Skin epidermis (tissue), 12 donors: ENCODE data around the gene ASCL5.

ENCODE experiments used
- H3K27ac ChIP-seq, 21 experiments: fragments of 200-600 bp; sonication (generic) in 11 of 21; one replicate each; pipeline ENCODE4 v1.5.0; 2020; ENCODE audit warnings: mild to moderate bottlenecking in 3 of 21, inconsistent platforms in 2 of 21, moderate library complexity in 2 of 21
- H3K4me3 ChIP-seq, 7 experiments: fragments of 200-600 bp; sonication (generic) in 2 of 7; one replicate each; pipeline ENCODE4 v1.5.0; 2020; ENCODE audit warnings: inconsistent platforms in 2 of 7, mild to moderate bottlenecking in 2 of 7, moderate library complexity in 1 of 7

ASCL5 gene

DNA sequence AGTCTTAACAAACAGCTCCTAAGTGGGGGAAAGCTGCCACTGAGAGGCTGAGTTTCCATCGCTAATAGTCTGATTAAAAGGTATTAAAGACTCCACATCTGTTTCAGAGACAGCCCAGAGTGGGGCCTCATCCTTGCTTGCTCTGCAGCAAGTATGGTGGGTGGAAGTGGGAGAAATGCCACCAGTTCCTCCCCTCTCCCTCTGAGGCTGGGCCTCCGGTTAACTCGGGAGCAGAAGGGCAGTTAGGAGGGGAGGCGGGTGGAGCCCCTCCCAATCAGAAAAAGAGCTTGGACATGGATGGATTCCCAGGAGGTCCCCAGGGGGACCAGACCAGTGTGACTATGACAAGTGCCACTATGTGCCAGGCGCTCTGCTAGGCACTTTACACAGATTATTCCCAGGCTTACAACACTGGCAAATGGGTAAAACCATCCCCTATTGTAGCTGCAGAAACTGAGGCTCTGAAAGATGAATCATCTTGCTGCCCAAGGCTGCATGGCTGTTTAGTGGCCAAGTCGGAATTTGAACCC lies 11.4 kb upstream of the ASCL5 start:
- Histone ChIP-seq H3K4me3 (no peak overlapping the region), H3K27ac (peak overlapping the region in 6 of 21 experiments; percentile 8 to 74 (median 62))

DNA sequence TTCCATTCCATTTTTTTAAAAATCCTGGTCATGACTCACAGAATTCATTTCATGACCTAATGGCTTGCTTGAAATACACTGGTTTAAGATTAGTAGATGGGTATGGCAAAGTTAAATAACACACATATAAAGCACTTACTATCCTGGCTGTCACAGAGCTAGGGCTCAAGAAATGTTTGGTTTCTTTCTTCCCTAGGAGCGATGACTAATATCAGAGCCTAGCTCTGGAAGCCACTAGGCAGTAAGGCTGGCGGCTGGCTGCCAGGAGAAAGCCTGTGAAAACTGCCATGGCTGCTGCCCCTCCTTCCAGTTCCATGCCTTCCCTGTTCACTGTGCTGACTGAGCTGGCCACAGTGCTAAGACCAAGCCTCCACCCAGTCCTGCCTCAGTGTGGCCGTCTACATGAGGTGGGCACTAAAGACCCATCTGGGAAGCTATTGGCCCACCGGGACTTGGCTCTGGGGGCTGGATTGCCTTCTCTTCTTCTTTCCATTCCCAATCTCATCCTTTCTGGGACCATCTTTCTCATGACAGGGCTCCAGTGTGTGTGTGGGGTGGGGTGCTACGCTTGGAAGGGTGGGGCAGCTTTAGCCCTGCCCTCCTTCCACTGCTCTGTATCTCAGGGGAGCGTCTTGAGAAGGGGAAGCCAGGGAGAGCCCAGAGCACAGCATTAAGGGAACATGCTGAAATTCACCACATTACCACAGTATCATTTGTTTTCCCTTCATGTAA lies 10.8 kb upstream of the ASCL5 start:
- H3K27ac ChIP-seq: peak overlapping the region in 7 of 21 experiments; percentile 33 to 74 (median 58)
- no peak overlapping the region for H3K4me3 ChIP-seq

DNA sequence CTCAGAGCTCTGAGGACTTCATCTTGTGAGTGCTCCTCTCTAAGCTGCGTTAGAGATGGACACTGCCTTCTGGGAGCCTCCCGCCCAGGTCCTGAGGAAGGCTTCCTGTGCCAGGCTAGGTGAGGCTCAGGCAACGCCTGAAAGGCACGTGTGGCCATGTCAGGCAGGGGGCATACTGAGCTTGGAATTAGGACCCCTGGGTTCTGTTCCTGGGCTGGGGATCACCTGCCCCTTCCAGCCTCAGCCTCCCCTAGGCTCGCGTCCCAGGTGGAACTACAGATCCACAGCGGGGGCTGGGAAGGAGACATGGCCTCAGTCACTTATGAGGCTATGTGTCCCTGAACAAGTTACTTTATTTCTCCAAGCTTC lies 10.0 kb upstream of the ASCL5 start:
- H3K4me3 ChIP-seq: no peak overlapping the region
- H3K27ac ChIP-seq: peak overlapping the region in 6 of 21 experiments; percentile 14 to 71 (median 44)

DNA sequence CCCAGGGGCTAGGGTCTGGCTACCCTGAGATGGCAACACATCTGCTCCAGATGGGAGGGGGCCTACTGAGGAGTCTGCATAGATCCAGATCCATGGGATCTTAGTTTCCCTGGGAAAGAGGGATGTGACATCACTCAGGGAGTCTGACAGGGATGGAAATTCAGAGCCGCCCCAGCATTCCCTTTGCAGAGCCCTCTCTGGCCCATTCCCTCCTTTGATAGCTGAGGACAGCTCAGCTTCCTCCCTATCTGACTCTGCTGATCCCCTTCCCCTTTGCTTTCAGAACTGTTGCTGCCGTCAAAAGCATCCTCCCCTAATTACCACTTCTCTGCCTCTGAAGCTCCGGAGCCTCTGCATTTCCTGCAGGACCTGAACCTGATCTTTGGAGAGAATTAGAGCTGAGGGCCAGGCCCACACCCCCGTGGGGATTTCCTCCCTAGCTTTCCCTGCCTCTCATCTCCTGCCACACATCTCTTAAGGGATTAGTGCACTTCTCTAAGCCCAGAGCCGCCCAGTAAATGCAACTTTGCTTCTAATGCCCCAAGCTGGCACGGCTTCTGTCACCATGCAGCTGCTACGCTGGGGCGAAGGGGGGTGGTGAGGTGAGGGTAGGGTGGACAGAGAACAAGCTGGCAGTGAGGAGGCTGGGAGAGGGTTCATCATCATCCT lies 9.5 kb upstream of the ASCL5 start:
- no peak overlapping the region for H3K4me3 ChIP-seq
- peak overlapping the region in 6 of 21 experiments; percentile 14 to 71 (median 44) for H3K27ac ChIP-seq

DNA sequence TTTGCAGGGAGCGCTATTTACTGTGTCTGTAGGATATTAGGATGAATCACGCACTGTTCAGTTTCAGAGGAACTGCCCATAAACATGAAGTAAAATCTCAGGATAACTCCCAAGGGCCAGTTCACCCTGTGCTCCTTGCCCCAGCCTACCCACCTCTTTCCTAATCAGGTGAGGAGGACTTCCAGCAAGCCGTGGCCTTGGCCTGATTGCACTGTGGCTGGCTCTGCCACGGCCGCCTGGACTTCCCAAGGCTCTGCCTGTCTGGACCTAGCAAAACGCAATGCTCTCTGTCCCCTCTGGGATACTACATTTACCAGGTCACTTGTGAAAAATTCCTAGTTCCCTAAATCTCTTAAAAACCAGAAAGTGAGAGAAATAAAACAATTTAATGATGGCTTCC lies 7.4 kb upstream of the ASCL5 start:
- Histone ChIP-seq H3K4me3 (no peak overlapping the region), H3K27ac (no peak overlapping the region)

DNA sequence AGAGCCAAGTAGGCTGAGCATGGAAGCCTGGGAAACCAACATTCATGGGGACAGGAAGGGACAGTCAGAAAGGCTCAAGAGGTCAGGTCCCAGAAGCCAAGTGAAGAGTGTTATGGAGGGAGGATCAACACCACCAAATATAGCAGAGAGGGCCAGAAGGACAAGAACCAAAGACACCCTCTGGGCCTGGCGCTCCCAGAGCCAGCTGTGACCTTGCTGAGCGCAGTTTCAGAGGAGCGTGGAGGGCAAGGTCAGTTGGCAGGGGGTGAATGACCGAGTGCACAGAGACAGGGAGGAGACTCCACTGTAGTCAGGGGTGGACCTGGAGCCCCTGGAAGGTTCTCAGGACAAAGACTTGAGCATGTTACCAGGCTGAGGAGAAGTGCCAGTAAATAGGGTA lies 4.4 kb upstream of the ASCL5 start:
- no peak overlapping the region for H3K27ac ChIP-seq
- no peak overlapping the region for H3K4me3 ChIP-seq

DNA sequence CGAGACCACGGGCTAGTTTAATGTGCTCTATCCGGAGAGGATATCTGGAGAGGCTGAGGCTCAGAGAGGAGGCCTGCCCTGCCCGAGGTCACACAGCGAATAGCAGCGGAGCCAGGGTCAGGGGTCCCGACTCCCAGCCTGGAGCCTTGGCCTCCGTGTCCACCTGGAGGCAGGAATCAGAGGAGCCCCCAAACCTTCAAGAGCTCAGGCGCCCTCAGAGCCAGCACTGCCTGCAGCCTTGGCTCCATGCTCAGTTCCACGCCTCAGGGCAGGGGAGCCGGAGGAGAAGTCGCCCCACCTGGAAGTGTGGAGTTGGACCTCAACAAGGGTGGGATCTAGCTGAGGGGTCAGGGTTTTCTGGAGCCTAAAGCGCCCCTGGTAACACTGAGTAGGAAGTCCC lies 2.0 kb upstream of the ASCL5 start:
- Histone ChIP-seq H3K4me3 (no peak overlapping the region), H3K27ac (no peak overlapping the region)

DNA sequence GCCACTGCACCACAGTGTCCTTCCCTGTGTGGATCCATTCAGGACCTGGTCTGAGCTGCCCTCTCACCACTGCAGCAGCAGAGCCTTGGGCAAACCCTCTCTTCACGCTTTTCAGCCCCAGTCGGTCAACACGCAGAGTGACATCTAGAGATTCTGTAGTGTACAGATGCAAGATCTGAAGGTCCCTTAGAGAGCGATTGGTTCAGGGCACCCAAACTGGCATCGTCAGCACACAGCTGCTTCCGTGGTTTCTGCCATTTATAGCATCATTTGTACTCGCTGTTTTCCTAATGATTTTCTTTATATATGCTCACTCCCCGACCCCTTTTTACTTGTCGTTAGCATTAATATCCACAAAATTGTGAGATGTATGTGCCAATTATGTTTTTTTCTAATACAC lies 1.5 kb upstream of the ASCL5 start:
- H3K4me3 ChIP-seq: no peak overlapping the region
- H3K27ac ChIP-seq: no peak overlapping the region

DNA sequence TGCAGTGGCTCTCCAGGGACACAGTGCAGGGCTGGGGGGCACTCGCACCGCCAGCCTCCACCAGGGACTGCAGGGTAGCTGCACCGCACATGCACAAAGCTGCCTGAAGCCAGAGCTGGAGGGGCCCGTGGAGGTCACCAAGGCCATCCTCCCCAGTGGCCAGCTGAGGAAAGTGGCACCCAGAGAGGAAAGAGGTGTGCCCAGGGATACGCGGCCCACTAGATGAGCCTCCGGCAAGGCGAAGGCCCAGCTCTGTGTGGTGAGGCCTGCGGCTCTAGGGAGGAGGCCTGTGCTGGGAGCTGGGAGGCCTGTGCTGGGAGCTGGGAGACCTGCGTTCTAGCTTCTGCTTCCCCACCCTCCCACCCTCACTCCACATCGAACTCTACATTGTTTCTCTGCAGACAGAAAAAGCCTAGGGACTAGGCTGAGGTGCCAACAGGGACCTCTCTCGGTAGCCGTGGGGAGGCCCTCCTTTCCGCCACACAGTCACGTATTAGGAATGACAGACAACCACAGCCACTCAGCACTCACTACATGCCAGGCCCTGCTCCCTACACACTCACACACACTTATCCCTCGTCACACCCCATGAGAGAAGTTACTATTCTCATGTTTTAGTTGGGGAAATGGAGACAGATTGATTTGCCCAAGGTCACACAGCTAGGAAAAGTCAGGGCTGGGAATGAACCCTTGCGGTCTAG lies 921 bp upstream of the ASCL5 start:
- Histone ChIP-seq H3K27ac (no peak overlapping the region), H3K4me3 (no peak overlapping the region)

DNA sequence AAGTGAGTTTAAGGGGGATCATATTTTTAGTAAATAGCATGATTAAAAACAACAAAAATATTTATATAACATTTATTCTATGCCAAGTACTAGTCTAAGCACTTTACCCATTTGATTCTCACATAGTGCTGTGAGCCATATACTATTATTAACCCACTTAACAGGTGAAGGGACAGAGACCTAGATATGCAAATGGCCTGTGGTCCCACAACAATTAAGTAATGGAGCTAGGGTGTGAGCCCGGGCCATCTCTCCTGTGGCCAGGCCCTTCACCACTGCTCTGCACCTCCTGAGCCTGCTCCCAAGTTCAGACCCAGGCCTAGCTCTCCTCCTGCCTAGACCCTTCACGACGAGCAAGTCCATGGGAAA lies 537 bp downstream of the ASCL5 start:
- no peak overlapping the region for H3K4me3 ChIP-seq
- no peak overlapping the region for H3K27ac ChIP-seq

DNA sequence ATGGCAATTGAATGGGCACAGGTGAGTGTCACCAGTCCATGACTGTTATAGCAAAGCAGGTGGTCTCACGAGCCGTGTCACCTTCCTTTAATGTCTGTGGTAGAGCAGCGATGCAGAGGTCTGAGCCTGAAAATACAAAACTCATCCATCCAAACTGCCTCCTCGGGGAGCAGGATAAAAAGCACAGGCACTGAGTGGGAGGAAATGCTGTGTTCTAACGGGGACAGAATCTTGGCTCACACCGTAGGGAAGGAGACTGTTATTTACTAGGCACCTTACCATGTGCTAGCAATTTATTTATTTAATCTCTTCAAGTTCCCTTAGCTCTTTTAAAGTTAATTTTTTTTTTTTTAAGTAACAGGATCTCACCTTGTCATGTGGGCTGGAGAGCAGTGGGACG lies 1.2 kb downstream of the ASCL5 start:
- Histone ChIP-seq H3K4me3 (no peak overlapping the region), H3K27ac (no peak overlapping the region)

DNA sequence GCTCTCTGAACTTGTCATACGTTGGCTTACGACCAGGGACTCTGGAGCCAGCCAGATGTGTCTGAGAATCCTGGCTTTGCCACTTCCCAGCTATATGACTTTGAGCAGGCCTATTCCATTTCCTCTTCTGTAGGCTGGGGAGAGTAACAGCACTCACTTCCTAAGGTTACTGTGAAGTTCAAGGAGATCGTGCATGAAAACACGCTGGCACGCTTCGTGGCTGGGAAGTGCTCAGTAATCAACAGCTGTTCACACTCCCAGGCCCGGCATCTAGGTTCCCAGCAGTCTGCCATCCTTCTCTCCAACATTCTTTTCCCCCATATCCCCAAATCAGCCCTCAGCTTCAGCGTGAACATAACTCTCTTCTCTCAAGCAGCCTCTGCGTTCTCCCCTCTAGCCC lies 2.0 kb downstream of the ASCL5 start:
- no peak overlapping the region for H3K4me3 ChIP-seq
- no peak overlapping the region for H3K27ac ChIP-seq

DNA sequence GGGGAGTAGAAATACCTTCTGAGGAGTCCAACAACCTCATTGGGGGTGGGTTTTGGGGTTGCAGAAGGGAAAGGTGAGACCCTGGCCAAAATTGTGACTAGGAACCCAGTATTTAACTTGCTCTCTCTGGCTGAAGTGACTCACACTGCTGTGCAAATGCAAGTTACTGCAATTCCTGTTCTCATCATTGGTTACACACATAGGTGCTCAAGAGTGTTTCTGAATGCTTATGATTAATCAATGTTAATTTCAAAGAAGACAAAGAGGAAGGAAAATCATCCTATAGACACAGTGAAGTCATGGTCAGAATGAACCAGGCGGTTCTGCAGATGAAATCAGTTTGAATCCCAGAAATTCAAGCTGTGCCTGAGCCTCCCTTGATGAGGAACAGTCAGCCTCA lies 3.1 kb downstream of the ASCL5 start:
- no peak overlapping the region for H3K27ac ChIP-seq

DNA sequence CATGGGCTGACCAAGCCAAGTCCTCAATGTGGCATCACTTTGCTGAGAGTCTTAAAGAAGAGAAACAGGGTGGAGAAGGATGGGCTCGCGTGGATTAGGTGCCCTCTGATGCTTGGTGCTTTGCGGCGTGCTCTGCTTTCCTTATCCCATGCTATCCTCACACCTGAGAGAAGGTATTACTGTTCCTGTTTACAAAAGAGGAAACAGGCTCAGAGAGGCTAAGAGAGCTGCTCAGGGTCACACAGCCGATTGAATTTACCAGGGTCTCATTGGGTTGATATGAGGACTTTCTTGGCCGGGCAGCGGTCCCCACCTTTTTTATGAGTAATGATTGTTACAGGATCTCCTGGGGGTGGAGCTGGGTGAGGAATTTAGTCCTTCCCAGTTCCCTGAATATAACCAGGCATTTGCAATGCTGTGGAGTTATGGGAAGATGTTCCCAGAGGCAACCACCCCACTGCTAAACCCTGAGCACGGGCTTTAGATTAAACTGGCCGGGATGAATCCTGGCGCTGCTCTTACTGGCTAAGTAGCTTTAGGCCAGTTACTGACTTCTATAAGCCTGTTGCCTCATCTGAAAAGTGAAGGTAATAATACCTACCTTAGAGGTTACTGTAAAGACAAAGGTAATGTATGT lies 4.5 kb downstream of the ASCL5 start:
- no peak overlapping the region for H3K4me3 ChIP-seq
- H3K27ac ChIP-seq: no peak overlapping the region

More for the DNA sequence above, 3.1 kb downstream of the ASCL5 start:
- H3K4me3 ChIP-seq: no peak overlapping the region

DNA sequence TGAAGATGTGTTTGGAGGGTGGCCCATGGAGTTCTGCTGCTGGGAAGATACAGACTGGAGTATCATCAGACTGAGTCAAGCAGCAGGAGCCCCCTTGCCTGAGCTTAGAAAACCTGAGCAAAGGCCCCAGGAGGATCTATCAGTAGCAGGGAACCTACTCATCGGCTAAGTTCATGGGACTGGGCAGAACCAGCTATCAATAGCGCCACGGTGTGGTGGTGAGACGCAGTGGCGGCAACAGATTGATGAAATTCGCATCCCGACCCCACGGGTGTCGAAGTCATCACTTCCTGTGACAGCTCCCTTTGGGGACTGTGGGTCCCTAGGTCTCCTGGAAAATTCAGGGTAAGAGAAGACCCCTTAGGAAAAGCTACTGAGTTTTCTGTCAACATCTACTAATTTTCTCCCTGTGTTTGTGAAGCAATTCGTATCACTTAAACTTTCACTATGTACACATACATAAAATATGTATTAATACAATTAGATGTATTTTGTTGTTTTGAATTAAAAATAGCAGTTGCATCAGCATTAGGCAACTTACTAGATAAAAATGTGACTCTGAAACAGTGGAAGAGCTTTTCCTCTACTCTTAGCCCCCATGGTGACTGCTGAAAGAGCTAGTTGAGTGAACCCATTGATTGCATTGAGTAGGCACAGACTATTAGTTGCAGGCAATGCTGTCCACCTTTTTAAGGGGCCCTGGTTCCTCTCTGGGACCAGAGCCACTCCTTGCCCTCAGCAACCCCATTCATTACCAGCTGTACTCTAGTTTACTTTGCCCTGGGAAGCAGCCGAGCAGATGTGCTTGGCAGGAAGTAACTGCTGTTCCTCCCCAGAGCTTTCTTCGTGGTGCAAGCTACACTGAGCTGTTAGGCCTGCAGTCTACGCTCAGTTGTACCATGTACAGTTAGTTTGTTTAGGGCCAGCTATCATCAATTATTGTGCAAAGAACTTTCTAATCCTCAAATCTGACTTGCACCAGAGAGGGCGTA lies 7.5 kb downstream of the ASCL5 start:
- Histone ChIP-seq H3K4me3 (no peak overlapping the region), H3K27ac (no peak overlapping the region)

DNA sequence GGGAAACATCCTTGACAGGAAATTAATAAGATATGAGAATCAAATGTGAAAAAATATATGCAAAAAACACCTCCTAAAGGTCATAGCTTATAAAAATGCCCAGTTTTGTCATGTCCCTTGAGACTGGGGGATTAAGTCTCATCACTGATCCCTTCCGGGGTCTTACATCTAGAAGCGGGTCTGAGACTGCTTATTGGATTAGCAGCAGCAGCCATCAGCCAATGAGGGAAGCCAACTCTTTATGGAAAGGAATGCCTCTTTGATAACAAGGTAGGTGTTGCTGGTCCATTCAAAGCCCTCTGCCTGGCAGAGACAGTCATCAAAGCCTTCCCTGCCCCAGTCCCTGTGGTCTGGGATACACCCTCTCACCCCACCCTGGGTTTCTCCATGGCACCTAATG lies 10.9 kb downstream of the ASCL5 start:
- Histone ChIP-seq H3K27ac (no peak overlapping the region), H3K4me3 (no peak overlapping the region)

DNA sequence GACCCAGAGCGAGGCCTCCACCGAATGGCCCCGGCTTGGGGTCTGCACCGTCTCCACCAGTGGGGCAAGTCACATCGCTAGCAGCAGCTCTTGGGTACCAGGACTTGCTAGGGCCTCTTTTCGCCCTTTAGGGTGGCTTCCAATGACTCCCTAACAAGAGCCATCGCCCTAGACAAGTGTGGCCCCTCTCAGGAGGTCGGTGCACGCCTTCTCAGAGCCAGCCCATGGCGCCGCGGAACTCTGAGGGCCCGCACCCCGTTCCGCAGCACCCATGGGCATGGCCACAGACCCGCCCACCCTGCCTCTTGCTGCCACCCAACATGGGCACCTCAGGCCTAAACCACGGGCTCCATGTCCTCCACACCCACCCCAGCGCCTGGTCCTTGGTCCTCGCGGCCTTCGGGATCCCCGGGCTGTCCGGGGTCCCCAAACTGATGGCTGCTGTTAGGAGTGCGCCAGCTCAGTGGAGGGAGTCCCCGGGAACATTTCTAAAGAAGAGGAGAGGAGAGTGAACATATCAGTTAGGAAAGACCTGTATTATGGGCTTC lies 11.5 kb downstream of the ASCL5 start:
- H3K4me3 ChIP-seq: peak overlapping the region in 1 of 7 experiments; percentile 28

DNA sequence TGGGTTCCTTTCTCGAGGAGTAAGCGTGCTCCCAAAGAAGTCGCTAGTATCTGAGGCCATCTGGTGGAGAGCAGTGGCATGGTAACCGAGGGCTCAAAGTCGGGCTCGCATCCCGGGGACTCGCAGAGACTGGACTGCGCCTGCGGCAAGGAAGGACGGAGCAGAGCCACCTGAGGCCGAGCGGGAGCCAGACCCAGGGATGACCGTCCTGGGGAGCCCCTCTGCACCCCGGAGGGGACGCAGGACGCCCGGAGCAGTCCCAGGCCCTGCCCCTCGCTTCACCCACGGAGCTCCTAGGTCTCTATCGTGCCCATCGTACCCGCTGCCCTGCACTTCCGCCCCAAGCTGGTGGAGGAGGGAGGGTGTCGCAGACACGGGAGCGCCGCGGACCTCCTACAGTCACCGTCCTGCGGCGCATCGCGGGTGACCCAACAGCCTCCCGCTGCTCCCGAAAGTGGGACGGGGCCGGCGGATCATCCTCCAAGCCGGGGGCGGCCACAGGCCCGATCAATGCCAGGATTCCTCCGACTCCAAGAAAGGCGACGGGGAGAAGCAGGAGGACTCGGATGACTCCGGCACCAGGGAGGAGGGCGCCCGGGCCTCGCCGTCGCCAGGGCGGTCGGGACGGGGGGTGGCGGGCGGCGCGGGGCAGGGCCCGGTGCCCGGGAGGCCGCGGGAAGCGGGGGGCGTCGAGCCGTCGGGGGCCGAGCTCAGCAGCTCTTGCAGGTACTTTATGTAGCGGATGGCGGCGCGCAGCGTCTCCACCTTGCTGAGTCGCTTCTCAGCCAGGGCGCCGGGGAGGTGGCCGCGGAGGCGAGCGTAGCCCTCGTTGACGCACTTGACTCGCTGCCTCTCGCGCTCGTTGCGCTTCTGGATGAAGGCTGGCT lies 12.5 kb downstream of the ASCL5 start:
- Histone ChIP-seq H3K4me3 (peak overlapping the region; percentile 28 to 58 (median 46)), H3K27ac (peak overlapping the region in 7 of 21 experiments; percentile 4 to 67 (median 47))

More for the DNA sequence above, 11.5 kb downstream of the ASCL5 start:
- no peak overlapping the region for H3K27ac ChIP-seq
